Measurements from ENCODE around the gene GPR142. TPM values are rescaled to one million over a fixed set of nuclear protein-coding genes. Genes with fewer than 3 reads are reported as not detected.

GPR142 gene
- total RNA-seq, 4 donors from 2014 or later = 0.67 TPM; not detected in 3

DNA sequence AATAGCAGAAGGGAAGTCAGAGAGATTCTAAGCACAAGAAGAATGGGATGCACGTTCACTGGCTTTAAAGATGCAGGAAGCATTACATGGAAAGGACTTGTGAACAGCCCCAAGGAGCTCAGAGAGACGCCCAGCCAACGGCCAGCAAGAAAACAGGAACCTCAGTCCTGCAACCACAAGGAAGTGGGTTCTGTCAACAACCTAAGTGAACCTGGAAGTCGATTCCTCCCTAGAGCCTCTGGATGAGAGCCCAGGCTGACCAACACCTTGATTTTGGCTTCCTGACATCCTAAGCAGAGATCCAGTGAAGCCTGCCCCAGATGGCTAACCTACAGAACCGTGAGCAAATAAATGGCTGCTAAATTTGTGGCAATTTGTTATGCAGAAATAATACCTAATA, 24.5 kb downstream of the GPR142 start:
- no peak for DNase-seq
- 67 to 70% methylated on average over 5 of the region's 5 CpGs for WGBS, 2 donors

DNA sequence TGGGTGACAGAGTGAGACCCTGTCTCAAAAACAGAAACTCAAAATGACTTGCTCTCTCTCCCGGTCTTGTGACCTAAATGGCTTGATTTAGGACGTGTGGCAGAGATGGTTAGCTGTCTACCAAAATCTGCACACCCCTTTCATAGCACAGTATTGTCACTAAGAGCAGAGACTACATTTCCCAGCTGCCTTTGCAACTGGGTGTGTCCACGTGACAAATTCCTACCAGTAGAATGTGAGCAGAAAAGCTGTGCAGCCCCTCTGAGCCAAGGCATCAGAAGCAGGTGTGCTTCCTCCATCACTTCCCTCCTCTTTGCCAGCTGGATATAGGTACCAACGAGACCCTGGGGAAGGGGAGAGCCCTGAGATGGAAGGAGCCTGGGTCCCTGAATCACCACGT, 25.5 kb downstream of the GPR142 start:
- intact Hi-C loops (cut with DNase I) = no loop called here
- TF ChIP-seq, protein P1, sequence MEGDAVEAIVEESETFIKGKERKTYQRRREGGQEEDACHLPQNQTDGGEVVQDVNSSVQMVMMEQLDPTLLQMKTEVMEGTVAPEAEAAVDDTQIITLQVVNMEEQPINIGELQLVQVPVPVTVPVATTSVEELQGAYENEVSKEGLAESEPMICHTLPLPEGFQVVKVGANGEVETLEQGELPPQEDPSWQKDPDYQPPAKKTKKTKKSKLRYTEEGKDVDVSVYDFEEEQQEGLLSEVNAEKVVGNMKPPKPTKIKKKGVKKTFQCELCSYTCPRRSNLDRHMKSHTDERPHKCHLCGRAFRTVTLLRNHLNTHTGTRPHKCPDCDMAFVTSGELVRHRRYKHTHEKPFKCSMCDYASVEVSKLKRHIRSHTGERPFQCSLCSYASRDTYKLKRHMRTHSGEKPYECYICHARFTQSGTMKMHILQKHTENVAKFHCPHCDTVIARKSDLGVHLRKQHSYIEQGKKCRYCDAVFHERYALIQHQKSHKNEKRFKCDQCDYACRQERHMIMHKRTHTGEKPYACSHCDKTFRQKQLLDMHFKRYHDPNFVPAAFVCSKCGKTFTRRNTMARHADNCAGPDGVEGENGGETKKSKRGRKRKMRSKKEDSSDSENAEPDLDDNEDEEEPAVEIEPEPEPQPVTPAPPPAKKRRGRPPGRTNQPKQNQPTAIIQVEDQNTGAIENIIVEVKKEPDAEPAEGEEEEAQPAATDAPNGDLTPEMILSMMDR (IDR thresholded peaks at IDR 0.05) = no peak
- no peak for TF ChIP-seq POLR2A (IDR thresholded peaks at IDR 0.05)
- H3K27ac ChIP-seq = no peak overlapping the region
- peaks cover 4% of the 10 kb centered on the region in 2 donors for H3K4me1 ChIP-seq
- 68 to 71% methylated on average over 5 of the region's 5 CpGs for WGBS, 2 donors
- no peaks in the 10 kb centered on the region for H3K9me3 ChIP-seq
- DNase-seq = no peak
- no peaks in the 10 kb centered on the region for H3K27me3 ChIP-seq
- no peaks in the 10 kb centered on the region for H3K36me3 ChIP-seq
- H3K4me3 ChIP-seq (replicated peaks in 1 of 3) = no peak overlapping the region

More for the DNA sequence above, 24.5 kb downstream of the GPR142 start:
- no peaks in the 10 kb centered on the region for H3K36me3 ChIP-seq
- TF ChIP-seq POLR2A (IDR thresholded peaks at IDR 0.05) = no peak
- TF ChIP-seq, protein P1 (IDR thresholded peaks at IDR 0.05) = no peak
- H3K4me1 ChIP-seq = peaks cover 4% of the 10 kb centered on the region in 2 donors
- intact Hi-C loops (cut with DNase I) = no loop called here
- no peak overlapping the region for H3K4me3 ChIP-seq (replicated peaks in 1 of 3)
- H3K9me3 ChIP-seq = no peaks in the 10 kb centered on the region
- no peaks in the 10 kb centered on the region for H3K27me3 ChIP-seq
- no peak overlapping the region for H3K27ac ChIP-seq

DNA sequence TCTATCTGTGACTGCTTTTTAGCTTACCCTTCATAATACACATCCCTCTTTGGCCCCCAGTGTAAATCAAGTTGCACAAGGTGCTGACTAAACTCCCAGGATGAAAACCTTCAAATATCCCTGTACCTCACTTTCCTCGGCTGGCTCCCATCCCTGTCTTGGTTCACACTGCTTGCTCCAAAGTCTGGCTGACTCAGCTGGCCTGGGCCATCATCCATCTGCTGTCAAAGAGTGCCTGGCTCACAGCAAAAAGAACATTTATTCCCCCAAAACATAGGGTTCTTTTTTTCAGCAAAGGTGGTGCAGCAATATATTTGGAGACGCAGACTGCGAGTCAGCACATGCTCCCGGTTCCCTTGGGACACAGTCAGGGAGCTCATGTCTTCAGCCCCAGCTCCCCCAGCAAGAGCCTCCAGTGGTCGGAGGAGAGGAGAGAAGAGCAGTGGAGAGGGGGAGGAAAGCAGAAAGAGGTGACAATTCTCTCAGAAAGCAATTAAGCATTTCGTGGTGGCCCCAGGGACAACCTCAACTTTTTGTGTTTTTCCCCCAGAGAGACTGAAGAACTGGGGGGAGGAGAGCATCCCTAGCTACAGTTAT, 26.1 kb downstream of the GPR142 start:
- 80 to 87% methylated on average over 6 of the region's 6 CpGs for WGBS, 2 donors
- DNase-seq = no peak
- Histone ChIP-seq H3K27me3 (no peaks in the 10 kb centered on the region), H3K27ac (no peak overlapping the region), H3K36me3 (no peaks in the 10 kb centered on the region), H3K4me3 (replicated peaks in 1 of 3) (no peak overlapping the region), H3K9me3 (no peaks in the 10 kb centered on the region), H3K4me1 (peaks cover 4% of the 10 kb centered on the region in 2 donors)
- TF ChIP-seq, protein P1 (IDR thresholded peaks at IDR 0.05) = no peak
- no peak for TF ChIP-seq POLR2A (IDR thresholded peaks at IDR 0.05)
- intact Hi-C loops (cut with DNase I) = no loop called here

DNA sequence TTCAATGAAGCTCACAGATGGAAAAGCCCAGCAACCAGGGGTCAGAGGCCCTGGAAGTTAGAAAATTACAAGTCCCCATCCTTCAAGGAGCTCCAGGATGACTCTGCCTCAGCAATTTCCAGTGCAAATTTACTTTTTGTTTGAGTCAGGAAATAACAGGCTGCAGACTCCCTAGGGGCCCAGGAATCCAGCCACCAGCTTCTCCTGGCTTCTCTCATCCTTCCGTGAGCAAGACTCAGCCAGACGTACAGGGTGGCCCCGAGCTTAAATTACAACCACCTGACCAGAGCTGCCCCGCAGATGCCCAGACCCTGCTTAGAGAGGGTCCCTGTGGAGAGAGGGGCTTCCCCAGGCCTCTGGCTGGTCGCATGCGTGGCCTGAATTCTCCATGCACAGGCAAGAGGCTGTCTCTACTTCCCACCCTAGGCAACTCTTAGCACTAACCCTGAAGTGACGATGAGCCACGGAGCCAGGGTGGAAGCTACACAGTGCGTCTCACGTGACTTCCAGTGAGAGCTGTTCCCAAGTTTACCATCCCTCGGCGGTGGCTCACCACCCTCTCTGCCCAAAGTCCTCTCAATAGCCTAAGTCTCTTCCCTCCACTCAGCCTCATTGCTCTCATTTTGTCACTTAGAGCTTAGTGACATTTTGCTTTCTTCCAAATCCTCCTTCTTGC, 27.1 kb downstream of the GPR142 start:
- Histone ChIP-seq H3K9me3 (no peaks in the 10 kb centered on the region), H3K27me3 (no peaks in the 10 kb centered on the region), H3K4me3 (replicated peaks in 1 of 3) (no peak overlapping the region), H3K36me3 (no peaks in the 10 kb centered on the region), H3K27ac (no peak overlapping the region), H3K4me1 (peaks cover 4% of the 10 kb centered on the region in 2 donors)
- 90 to 94% methylated on average over 6 to 12 of the region's 12 CpGs for WGBS, 2 donors
- TF ChIP-seq, protein P1 (IDR thresholded peaks at IDR 0.05) = no peak
- TF ChIP-seq POLR2A (IDR thresholded peaks at IDR 0.05) = no peak
- intact Hi-C loops (cut with DNase I) = no loop called here
- no peak for DNase-seq

DNA sequence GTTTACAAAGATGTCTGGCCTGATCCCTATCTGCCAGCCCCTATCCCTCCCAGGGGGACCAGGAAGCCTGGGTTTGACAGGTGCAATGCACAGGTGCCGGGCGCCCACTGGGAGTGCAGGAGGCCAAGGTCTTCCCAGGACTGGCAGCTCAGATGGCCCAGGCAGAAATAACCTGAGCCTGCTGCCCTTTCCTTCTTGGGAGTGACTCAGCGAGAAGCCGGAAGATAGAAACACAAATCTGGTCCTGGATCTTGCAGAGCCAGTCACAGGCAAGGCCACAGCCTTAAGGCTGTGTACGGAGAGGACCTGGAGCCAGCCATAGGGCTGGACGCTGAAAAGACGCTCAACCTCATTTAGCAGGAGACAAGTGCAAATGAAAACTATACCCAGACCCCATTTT, 27.7 kb downstream of the GPR142 start:
- 90 to 93% methylated on average over 7 of the region's 7 CpGs for WGBS, 2 donors
- no peaks in the 10 kb centered on the region for H3K36me3 ChIP-seq
- H3K27ac ChIP-seq = no peak overlapping the region
- TF ChIP-seq POLR2A (IDR thresholded peaks at IDR 0.05) = no peak
- TF ChIP-seq, protein P1 (IDR thresholded peaks at IDR 0.05) = no peak
- H3K27me3 ChIP-seq = no peaks in the 10 kb centered on the region
- intact Hi-C loops (cut with DNase I) = no loop called here
- no peaks in the 10 kb centered on the region for H3K9me3 ChIP-seq
- no peak for DNase-seq
- H3K4me3 ChIP-seq (replicated peaks in 1 of 3) = no peak overlapping the region
- H3K4me1 ChIP-seq = peaks cover 4% of the 10 kb centered on the region in 2 donors
